SK-N-MC (cell line): ENCODE results near the gene MYZAP.

Source experiments
- EZH2 ChIP-seq: fragments of 200-600 bp; sonication (generic); IDR thresholded peaks from one replicate; pipeline ENCODE4 v1.6.1; 2017; ENCODE audit warnings: antibody characterized with exemption
- FOXP2 ChIP-seq: optimal IDR thresholded peaks from 2 replicates; pipeline ENCODE3; 2011; ENCODE audit warnings: mild to moderate bottlenecking, moderate library complexity; ENCODE audit not compliant: insufficient read depth; ENCODE audit errors: extremely low read length, control extremely low read depth
- POLR2AphosphoS5 ChIP-seq: IDR thresholded peaks from 2 replicates; pipeline ENCODE4 v1.6.1; 2012; ENCODE audit warnings: mild to moderate bottlenecking, low read depth, low read length, borderline replicate concordance

- TF ChIP-seq EZH2, result no peak
- TF ChIP-seq POLR2AphosphoS5, result no peak
- TF ChIP-seq FOXP2, result no peak
Measured at GRCh38 chr15:57573151-57573550, 18.6 kb upstream of the MYZAP start.
